HG03460 (cell line): ENCODE results near the gene KCNMB3.
A peak's percentile ranks its signal among the peaks of the same experiment; 100 is the strongest.
"Not testable (repeated sequence)": the region's sequence is repeated elsewhere in the genome, so short reads cannot be mapped to it uniquely, and the experiment has no call there.

Experiments
- ATAC-seq: cut with Tn5 transposase; IDR thresholded peaks from one replicate; pipeline ENCODE4 v1.9.1; 2021; ENCODE audit not compliant: unreplicated experiment

The KCNMB3 gene

DNA sequence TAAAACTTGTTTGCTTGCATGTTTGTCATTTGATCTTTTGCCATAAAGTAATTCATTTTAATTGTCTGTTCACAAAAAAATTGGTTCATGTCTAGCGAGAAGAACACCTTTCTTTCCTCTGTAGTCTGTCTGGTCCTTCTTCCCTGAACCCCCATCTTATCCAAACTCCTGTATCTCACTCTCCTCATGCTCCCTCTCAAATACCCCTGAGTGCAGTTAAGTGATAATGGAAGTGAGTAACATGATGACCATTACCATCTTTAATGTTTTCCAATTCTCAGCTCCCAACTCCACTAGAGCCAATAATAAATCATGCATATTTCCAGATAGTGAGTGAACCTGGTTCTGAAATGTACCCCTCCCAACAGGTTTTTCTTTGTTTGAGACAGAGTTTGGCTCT lies 14.2 kb upstream of the KCNMB3 start:
- no peak for ATAC-seq

DNA sequence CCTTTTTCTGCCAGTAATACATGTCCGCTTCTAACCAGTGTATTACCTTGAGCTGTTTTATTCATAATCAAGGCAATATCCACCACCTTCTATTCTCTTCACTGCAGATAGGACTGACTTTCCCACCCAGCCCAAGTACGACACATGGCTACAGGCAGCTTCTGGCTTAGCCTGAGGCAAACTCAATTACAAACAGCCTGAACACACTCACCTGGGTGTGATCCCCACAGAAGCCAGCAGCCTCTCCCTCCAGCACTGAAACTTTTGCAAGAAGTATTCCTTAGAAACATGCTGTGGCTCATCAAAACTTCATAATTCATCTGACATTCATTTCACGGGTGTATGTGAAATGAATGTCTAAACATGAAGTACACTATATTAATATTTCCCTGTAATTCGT lies 13.5 kb upstream of the KCNMB3 start:
- no peak for ATAC-seq

DNA sequence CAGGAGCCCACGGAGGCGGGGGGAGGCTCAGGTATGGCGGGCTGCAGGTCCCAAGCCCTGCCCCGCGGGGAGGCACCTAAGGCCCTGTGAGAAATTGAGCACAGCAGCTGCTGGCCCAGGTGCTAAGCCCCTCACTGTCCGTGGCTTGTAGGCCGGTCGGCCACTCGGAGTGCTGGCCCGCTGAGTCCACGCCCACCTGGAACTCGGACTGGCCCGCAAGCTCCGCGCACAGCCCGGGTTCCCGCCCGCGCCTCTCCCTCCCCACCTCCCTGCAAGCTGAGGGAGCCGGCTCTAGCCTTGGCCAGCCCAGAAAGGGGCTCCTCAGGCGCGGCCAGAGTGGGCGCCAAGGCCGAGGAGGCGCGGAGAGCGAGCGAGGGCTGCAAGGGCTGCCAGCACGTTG lies 12.2 kb upstream of the KCNMB3 start:
- ATAC-seq: no peak

DNA sequence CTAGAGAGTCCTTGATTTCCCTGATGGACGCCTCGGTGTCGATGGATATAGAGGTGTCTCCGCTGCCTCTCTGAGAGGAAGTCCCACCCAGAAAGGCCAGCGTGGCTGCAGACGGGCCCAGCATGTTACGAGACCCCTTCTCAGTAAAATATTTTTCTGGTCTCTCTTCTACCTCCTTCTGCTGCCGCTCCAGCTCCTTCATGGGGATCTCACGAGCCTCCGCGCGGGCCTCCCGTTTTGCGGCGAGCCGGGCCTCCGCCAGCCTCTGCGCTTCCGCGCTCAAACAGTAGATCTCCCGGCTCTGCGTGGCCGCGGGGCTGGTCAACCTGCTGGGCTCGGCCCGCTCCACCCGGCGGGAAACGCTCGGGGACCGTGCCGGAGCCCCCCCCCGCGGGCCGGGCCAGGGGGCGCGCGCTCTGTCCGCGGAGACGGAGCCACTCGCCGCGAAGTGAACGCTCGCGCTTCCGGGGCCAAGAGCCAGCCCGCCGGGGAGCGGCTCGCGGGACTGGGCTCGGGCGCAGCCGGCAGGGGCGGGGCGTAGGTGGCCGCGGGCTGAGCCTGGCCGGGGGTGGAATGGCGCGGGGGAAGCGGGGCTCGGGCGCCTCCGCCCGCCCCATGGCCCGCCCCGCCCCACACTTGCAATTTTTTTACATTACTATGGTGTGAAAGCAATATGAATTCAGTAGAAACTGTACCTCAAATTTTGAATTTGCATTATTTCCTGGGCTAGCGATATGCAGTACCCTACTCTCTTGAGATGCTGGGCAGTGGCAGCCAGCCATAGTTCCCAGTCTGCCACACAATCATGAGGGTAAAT lies 10.2 kb upstream of the KCNMB3 start:
- peak; percentile 86 for ATAC-seq

DNA sequence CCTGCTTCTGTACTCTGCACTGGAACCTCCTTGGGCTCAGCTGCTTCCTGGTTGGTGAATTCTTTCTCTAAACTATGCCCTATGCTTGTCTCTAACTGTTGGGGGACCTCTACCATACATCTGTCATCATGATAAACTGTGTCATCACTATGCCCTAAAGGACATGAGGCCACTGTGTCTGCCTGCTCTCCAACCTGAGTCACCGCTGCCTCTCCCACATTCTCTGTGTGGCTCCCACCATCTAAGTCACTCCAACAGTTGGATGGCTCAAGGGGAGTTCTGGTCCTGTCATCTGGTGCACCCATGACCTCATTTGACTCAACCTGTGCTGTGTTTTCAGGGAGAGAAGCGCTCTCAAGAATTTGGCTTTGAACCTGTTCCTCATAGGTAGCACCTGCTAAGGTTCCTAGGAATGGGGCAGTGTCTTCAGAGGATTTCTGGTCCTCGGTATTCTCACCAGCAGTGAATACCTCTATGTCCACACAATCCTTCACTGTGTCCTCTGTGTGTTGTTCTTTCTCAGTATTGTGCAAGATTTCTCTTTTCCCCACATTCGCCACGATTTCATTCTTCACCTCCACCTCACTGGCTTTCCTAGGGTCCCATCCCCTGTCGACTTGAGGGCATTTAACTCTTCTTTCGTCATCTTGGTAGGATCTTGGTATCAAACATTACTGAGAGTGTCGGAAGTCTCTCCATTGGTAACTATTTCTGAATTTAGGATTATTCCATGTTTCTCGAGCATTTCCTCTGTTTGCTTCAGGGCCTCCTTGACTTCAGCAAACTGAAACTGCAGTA lies 9.2 kb upstream of the KCNMB3 start:
- ATAC-seq: not testable (repeated sequence)

DNA sequence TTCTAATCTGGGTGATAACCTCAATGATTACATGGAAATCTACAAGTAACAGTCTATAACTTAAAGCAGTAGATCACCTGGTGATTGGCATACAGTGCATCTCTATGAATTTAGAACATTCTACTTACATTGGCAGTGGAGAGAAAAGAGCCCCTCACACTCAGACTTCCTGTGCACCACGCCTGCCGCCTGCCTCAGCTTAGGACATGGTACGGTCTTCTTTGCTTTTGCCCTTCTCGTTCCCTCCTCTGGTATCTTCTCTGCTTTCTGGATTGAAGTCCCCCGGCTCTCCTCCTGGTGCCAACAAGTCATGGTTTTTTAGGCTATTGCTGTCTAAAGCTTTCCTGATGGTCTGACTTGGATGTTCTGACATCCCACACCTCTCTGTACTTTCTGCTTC lies 7.9 kb upstream of the KCNMB3 start:
- no peak for ATAC-seq

DNA sequence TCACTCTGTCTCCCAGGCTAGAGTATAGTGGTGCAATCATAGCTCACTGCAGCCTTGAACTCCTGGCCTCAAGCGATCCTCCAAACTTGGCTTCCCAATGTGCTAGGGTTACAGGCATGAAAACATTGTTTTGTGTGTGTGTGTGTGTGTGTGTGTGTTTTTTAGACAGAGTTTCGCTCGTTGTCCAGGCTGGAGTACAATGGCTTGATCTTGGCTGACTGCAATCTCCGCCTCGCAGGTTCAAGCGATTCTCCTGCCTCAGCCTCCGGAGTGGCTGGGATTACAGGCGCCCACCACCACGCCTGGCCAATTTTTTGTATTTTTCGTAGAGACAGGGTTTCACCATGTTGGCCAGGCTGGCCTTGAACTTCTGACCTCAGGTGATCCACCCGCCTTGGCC lies 6.8 kb upstream of the KCNMB3 start:
- not testable (repeated sequence) for ATAC-seq

DNA sequence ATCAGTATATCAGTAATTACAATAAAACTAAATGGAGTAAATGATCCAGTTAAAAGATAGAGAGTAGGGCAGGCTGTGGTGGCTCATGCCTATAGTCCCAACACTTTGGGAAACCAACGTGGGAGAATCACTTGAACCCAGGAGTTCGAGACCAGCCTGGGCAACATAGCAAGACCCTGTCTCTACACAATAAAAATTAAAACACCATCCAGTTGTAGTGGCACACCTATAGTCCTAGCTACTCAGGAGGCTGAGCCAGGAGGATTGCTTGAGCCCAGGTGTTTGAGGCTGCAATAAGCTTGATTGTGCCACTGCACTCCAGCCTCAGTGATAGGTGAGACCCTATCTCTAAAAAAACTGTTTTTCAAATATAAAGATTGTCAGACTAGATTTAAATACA lies 5.9 kb upstream of the KCNMB3 start:
- ATAC-seq: no peak

DNA sequence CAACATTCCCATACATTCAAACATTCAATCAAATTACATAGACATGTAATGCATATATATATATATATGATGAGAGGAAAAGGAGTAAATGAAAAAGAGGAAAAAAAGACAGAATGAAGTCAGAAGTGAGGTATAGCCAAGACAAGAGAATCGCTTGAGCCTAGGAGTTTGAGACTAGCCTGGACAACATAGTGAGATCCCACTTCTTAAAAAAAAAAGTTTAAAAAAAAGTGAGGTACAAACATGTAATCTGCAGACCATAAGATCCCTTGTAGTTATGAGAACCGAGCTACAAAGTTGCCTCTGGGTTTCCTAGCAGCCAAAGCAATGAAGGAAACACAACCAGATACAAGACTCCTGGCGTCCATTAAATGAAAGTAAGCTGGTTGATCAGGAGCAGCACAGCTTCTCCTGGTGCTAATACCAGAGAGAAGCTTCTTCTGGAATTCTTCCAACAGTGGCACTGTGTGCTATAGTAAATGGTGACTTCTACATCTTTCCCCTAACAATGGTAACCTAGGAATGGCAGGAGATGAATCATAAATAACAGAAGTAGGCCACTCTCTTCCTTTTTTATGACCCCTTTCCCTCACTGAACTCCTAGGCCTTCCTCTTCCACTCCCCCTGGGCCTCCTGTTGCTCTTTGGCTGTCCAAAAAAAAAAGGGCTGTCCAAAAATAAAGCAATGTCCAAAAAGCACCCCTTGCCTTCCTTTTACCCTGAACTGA lies 3.5 kb downstream of the KCNMB3 start:
- no peak for ATAC-seq

DNA sequence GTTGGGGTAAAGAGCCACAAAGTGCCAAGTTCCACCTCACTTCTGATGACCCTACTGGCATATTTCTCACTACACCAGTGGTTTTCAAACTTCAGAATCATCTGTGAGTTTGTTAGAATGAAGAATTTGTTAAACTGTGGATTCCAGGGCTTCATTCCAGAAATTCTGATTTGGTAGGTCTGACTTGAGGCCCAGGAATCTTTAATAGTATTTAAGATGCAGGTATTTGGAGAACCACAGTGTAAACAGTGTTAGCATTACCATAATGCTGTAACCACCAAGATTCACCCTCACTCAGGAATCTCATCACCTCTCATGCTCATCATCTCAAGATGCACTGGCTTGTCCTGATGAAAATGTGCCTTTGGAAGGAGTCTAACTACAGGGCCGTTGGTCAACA lies 6.0 kb downstream of the KCNMB3 start:
- no peak for ATAC-seq

DNA sequence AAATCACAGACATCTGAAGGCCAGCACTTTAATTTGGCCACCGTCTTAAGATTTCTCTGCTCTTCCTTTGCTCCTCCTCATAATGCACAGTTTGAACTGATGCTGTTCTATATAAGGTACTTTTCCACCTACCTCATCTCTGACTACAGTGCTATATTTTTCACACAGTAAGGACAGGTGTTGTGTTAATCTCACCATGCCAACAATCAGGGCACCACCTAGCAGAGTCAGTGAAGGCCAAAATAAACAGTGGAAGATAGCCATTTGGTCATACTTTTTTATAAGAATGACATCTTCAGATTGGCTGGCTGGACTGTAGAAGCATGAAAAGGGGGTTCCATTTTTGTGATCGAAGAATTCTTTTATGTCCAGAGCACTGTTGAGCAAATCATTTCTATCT lies 8.1 kb downstream of the KCNMB3 start:
- ATAC-seq: not testable (repeated sequence)

DNA sequence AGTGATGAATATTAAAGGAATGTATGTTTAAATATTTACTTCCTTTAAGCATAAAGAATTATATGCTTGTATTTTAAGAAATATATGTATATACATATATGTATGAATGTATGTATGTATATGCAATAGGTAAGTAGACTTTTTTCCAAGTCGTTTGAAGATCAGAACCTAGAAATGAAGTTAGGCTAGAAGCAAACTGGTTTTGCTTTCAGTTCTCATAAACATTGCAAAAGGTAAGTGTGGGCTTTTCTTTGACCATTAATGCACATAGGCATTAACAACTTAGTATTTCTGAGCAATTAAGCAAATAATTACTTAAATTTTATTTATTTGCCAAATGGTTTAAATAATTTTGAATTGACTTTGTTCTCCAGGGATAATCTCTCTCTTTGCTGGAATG lies 10.6 kb downstream of the KCNMB3 start:
- not testable (repeated sequence) for ATAC-seq

DNA sequence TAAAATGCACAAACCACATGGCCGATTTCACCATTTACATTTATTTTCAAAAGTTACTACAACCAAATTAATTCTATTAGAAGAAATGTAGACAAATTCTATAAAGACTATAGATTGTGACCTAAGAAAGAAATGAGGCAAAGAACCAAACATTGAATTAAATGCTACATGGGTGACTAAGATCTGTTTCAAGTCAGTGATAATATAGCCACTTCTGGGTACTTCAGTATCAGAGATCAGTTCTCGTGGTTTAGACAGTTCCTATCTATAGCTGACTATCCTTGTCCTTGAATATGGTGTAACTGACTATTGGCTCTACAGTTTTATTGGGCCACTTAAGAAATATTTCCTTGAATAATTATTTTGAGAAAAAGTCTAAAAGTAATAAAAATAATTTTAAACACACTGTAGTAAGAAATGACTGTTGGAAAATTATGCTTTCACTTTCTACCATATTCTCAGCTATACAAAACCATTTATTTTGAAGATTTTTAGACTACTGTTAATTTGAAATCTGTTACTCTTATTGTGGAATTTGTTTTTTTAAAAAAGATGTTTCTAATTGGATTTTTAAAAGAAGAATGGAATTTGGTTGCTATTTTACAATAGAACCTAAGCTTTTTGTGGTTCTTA lies 14.1 kb downstream of the KCNMB3 start:
- ATAC-seq: peak; percentile 74

DNA sequence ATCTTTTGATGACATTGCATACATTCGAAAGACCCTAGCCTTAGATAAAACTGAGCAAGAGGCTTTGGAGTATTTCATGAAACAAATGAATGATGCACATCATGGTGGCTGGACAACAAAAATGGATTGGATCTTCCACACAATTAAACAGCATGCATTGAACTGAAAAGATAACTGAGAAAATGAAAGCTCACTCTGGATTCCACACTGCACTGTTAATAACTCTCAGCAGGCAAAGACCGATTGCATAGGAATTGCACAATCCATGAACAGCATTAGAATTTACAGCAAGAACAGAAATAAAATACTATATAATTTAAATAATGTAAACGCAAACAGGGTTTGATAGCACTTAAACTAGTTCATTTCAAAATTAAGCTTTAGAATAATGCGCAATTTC lies 16.7 kb downstream of the KCNMB3 start:
- ATAC-seq: no peak

DNA sequence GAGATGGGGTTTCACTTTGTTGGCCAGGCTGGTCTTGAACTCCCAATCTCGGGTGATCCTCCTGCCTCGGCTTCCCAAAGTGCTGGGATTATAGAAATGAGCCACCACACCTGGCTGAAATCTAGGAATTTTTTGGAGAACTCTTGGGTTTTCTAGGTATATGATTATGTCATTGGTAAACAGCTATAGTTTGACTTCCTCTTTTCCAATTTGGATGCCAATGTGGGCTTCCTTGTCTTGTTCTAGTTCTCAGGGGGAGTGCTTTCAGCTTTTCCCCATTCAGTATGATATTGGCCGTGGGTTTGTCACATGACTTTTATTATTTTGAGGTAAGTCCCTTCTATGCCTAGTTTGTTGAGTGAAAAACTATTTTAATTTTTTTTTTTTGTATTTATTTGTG lies 17.9 kb downstream of the KCNMB3 start:
- no peak for ATAC-seq

DNA sequence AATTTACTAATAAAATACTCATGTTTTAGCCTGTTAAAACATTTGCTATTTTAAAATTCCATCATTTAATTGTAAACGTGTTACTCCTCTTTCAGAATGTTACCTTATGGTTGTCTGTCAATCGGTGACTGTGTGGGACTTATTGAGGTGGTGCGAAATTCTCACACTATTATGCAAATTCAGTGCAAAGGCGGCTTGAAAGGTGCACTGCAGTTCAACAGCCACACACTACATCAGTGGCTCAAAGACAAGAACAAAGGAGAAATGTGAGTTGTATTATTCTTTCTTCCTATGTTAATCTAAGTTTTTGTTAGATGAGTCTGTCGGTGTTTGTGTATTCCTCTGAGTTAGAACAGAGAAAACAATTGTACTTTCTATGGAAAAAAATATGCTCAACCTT lies 21.7 kb downstream of the KCNMB3 start:
- no peak for ATAC-seq

DNA sequence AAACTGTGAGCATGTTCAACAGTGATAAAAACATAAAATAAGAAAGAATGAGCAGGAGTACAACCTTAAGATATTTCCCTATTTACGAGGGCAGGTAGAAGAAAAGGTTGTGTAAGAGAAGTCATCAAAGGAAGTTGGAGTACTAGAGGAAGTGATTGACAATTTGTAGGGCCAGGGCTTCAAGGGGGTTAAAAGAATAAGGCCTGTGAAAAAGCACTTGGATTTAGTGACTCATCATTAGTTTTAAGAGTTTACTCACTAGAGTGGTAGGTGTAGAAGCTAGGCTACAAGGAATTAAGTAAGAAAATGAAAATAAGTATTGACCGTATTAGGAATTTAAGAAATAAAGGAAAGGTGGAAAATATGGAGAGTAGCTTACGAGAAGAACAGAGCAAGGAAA lies 23.6 kb downstream of the KCNMB3 start:
- no peak for ATAC-seq

DNA sequence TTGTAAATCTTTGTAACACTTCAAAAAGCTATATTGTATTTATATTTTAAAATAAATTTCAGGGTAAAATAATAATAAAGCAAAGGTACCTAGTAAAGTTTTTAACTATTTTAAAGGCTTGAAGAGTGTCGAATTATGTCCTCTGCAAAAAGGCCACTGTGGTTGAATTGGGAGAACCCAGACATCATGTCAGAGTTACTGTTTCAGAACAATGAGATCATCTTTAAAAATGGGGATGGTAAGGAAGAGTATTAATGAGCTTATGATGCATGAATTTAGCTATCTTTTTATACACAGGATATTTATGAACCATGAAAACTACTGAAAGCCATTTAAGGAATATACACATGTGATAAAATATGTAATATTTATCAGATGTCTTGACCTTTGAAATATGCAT lies 26.3 kb downstream of the KCNMB3 start:
- ATAC-seq: no peak

DNA sequence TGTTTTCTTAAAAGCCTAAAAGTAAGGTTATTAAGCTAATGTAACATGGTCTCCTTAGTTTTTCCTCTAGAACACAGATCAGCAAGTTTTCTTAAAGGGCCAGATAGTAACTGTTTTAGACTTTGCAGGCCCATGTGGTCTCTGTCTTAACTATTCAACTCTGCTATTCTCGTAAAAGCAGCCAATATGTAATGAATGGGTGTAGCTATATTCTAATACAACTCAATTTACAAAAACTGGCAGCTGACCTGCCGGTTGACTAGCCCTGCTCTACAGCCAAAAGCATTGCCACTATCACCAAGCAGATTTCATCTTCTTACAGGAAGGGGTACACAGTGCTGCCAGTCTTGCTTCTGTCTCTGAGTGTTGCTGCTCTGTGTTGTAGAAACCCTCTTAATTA lies 27.4 kb downstream of the KCNMB3 start:
- no peak for ATAC-seq

DNA sequence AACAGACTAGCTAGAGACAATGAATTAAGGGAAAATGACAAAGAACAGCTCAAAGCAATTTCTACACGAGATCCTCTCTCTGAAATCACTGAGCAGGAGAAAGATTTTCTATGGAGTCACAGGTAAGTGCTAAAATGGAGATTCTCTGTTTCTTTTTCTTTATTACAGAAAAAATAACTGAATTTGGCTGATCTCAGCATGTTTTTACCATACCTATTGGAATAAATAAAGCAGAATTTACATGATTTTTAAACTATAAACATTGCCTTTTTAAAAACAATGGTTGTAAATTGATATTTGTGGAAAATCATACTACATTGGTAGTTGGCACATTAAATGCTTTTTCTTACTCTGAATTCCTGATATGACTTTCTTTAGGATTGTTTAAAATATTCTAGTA lies 32.7 kb downstream of the KCNMB3 start:
- not testable (repeated sequence) for ATAC-seq

DNA sequence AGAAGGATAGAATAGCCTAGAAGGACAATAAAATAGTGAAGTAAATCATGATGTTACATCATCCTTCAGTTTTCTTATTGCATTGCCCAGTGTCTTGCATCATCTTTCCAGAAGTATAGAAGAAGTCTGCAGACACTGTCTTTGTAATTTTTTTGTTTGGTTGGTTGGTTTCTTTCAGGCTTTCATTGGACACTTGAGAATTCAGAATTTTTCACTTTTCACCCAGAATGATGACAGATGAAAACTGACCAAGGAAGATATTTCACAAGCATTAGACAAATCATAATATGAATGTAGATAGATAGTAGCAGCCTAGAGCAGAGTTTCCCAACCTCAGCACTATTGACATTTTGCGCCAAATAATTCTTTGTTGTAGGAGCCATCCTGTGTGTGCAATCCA lies 35.4 kb downstream of the KCNMB3 start:
- ATAC-seq: not testable (repeated sequence)
